Stimulated activated CD8-positive, alpha-beta memory T cell treated with anti-CD3 and anti-CD28 coated beads, Interleukin-7, amount 100 ng/mL, for 1 hour (primary cell): ENCODE measurements around the gene ARPC1B.
"Not testable (repeated sequence)": the region's sequence is repeated elsewhere in the genome, so short reads cannot be mapped to it uniquely, and the experiment has no call there.

Experiments
- DNase-seq, 2 donors: peaks; one replicate each; pipeline ENCODE4 v3.0.0-alpha.2; 2020; ENCODE audit warnings: low read depth in 2 of 2

ARPC1B gene

GRCh38 chr7:99374111-99375064 is at the start of gene ARPC1B:
ARPC1B (plus strand) TSS chr7:99374730; CDS start chr7:99385715, 10,985 bp downstream.
- DNase-seq, result peak; percentile 67 to 72

- no peak for DNase-seq
These were observed 49.5 kb upstream of the ARPC1B start for GRCh38 chr7:99325001-99325493.

- DNase-seq, result peak; percentile 87 to 88
These were observed 48.7 kb upstream of the ARPC1B start, which contains the start of gene ARPC1A for GRCh38 chr7:99325592-99326407. ARPC1A (plus strand) TSS chr7:99325898; CDS start chr7:99333354, 7,456 bp downstream.

- no peak for DNase-seq
These were observed 48.1 kb upstream of the ARPC1B start for GRCh38 chr7:99326408-99326782.

- DNase-seq, result not testable (repeated sequence)
These were observed 44.1 kb upstream of the ARPC1B start for GRCh38 chr7:99330314-99330961.

GRCh38 chr7:99331002-99331401 is 43.5 kb upstream of the ARPC1B start:
- no peak for DNase-seq

- no peak for DNase-seq
These were observed 34.9 kb upstream of the ARPC1B start for GRCh38 chr7:99339595-99339994.

GRCh38 chr7:99340659-99341058 is 33.9 kb upstream of the ARPC1B start:
- DNase-seq, result no peak

- DNase-seq, result no peak
These were observed 30.4 kb upstream of the ARPC1B start for GRCh38 chr7:99344061-99344647.

GRCh38 chr7:99350641-99351040 is 23.9 kb upstream of the ARPC1B start:
- DNase-seq, result not testable (repeated sequence)

GRCh38 chr7:99352247-99352646 is 22.3 kb upstream of the ARPC1B start:
- no peak for DNase-seq

GRCh38 chr7:99355098-99355497 is 19.4 kb upstream of the ARPC1B start:
- DNase-seq, result no peak

- no peak for DNase-seq
These were observed 16.6 kb upstream of the ARPC1B start for GRCh38 chr7:99357701-99358490.

GRCh38 chr7:99358521-99358920 is 16.0 kb upstream of the ARPC1B start:
- DNase-seq, result not testable (repeated sequence)

GRCh38 chr7:99359465-99360154 is 14.9 kb upstream of the ARPC1B start:
- no peak for DNase-seq

GRCh38 chr7:99362801-99363200 is 11.7 kb upstream of the ARPC1B start:
- no peak for DNase-seq

GRCh38 chr7:99363286-99363685 is 11.2 kb upstream of the ARPC1B start:
- no peak for DNase-seq

- DNase-seq, result no peak
These were observed 9.0 kb upstream of the ARPC1B start for GRCh38 chr7:99365318-99366141.

- DNase-seq, result no peak
These were observed 7.9 kb upstream of the ARPC1B start for GRCh38 chr7:99366646-99367045.
